HG02610 (cell line): ENCODE results near the gene APOBEC3B.
"Not testable (repeated sequence)": the region's sequence is repeated elsewhere in the genome, so short reads cannot be mapped to it uniquely, and the experiment has no call there.

ENCODE experiments used
- ATAC-seq: cut with Tn5 transposase; IDR thresholded peaks from one replicate; pipeline ENCODE4 v1.9.1; 2021; ENCODE audit warnings: mild to moderate bottlenecking, moderate library complexity; ENCODE audit not compliant: unreplicated experiment

Gene APOBEC3B

DNA sequence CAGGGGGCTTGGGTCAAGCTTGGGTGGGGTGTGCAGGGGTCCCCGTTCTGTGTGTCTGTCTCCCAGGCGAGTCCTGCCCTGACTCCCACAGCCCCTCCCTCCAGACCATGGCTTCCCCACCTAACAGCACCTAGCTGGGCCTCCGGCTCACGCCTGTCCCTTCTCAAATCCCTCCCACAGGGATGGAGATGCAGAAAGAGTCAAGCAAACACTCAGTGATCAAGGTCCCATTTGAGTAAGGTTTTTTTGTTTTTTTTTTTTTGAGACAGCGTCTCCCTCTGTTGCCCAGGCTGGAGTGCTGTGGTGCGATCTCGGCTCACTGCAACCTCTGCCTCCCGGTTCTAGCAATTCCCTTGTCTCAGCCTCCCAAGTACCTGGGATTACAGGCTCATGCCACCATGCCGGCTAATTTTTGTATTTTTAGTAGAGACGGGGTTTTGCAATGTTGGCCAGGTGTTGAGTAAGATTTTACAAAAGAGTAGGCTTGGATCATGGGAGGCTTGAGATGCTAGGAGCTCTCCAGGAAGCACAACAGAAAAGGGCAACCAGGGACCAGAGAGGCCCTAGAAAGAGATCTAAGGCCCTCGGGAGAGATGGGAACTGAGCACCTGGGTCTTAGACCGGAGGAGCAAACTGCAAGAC, 44.5 kb downstream of the APOBEC3B start:
- ATAC-seq = no peak

DNA sequence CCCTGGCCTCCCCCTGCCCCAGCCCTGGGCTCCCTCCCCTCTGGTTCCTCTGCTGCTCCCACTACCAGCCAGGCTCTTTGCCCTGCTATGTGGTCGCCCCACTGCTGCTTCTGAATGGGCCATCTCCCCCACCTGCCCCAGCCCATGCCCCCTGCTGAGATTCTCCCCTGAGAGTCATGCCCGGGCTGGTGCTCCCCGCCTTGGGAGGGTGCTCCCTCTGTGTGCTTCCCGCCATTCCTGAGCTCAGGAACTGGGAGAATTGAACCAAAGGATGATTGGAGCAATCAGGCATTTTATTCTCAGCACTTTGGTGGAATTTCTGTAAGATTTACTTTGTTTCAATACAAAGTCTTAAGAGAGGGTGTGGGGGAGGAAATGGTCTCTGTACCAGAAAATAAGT, 45.6 kb downstream of the APOBEC3B start:
- no peak for ATAC-seq

- ATAC-seq = no peak
Measured at GRCh38 chr22:39028281-39028680, 46.1 kb downstream of the APOBEC3B start.

DNA sequence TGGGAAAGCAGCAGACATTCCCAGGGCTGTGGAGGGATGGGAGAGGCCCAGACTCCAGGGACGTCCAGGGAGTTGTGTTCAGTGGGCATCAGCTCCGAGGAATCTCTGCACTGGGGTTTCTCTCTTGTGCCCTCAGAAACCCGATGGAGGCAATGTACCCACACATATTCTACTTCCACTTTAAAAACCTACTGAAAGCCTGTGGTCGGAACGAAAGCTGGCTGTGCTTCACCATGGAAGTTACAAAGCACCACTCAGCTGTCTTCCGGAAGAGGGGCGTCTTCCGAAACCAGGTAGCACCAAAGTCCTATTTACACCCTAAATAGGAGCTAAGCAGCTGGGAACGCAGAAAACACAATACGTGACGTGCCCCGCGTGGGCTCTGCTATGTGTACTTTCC, 47.1 kb downstream of the APOBEC3B start:
- ATAC-seq = no peak

DNA sequence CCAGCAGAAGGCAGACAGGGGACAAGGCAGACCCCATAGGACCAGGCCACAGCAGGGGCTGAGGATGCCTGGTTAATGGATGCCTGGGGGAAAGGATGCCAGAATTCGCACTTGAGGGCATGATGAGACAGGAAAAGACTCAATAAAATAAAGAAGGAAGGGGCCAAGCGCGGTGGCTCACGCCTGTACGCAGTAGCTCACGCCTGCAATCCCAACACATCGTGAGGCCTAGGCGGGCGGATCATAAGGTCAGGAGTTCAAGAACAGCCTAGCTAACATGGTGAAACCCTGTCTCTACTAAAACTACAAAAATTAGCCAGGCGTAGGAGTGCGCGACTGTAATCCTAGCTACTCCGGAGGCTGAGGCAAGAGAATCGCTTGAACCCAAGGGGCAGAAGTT, 48.6 kb downstream of the APOBEC3B start:
- ATAC-seq = no peak

DNA sequence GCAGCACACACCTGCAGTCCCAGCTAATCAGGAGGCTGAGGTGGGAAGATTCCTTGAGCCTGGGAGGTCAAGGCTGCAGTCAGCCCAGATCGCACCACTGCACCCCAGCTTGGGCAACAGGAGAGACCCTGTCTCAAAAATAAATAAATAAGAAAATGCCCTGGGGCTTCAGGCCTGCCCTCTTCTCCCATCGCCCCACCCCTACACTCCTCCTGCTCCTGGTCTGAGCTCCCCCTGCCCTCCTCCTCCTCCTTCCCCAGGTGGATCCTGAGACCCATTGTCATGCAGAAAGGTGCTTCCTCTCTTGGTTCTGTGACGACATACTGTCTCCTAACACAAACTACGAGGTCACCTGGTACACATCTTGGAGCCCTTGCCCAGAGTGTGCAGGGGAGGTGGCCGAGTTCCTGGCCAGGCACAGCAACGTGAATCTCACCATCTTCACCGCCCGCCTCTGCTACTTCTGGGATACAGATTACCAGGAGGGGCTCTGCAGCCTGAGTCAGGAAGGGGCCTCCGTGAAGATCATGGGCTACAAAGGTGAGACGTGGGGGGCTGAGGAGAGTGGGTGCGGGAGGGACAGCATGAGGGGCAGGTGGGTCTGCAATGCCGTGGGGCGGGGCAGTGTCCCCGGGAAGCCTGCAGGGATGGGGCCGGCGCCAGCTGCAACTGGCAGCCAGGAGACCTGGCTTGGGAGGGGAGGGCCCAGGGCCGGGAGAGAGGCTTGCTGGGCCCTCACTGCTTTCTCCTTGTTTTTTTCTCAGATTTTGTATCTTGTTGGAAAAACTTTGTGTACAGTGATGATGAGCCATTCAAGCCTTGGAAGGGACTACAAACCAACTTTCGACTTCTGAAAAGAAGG, 49.5 kb downstream of the APOBEC3B start:
- ATAC-seq = not testable (repeated sequence)

DNA sequence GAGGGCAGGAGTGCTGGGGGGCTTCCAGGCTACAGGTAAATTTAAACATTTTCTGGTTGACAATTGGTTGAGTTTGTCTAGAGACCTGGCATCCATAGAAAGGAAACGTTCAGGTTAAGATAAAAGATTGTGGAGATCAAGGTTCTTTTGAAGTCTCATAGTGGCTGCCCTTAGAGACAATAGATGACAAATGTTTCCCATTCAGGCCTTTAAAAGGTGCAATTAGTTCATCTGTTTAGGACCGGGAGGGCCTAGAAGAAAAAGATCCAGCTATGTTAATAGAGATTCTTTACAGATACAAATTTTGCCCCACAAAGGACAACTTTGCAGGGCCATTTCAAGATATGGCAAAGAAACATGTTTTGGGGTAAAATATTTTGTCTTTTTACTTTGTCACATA, 54.9 kb downstream of the APOBEC3B start:
- not testable (repeated sequence) for ATAC-seq

DNA sequence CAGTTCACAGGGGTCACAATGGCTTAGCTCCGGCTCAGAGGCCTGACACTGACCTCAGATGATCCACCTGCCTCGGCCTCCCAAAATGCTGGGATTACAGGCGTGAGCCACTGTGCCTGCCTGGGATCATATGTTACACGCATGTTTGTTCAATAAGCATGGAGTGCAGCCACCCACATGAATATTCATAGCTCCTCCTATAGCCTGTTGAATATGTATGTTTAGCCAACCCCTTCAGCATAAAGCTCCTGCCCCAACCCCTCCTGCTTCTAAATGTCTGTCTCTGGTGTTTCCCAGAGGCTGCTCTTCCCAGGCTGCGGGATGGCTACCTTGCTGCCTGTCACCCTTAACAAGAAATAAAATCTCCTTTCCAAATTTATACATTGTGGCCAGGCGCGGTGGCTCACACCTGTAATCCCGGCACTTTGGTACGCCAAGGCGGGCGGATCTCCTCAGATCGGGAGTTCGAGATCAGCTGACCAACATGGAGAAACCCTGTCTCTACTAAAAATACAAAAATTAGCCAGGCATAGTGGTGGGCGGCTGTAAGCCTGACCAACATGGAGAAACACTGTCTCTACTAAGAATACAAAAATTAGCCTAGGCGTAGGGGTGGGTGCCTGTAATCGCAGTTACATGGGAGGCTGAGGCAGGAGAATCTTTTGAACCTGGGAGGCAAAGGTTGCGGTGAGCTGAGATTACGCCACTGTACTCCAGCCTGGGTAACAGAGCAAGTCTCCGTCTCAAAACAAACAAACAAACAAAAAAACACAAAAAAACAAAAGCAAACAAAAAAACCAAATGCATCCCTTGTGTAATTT, 57.4 kb downstream of the APOBEC3B start:
- no peak for ATAC-seq

- ATAC-seq = not testable (repeated sequence)
Measured at GRCh38 chr22:39040155-39040537, 58.0 kb downstream of the APOBEC3B start.

- ATAC-seq = peak; percentile 94
Measured at GRCh38 chr22:39040538-39041296, 58.6 kb downstream of the APOBEC3B start, which contains the start of gene APOBEC3F. APOBEC3F (plus strand) TSS chr22:39040864; CDS start chr22:39040961, 97 bp downstream.

DNA sequence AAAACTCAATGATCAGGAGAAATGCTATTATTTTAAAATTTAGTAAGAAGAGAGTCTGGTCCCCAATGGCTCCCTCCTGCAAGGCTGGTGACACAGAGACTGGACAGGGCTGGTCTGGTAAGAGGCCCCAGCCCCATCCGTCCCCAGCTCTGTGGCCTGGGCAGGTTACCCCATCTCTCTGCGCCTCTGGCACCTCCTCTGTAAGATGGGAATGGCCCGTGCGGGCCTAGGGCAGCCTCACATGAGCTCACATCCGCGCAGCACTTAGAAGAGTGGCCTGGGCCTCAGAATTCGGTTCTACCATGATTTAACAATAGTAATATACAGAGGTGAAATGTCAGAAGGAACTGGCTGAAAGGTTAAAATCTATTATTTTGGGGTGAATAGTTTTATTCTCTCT, 59.8 kb downstream of the APOBEC3B start:
- ATAC-seq = no peak
